ENCODE data around the gene IGFBP2. TPM values are rescaled to one million over a fixed set of nuclear protein-coding genes. Genes with fewer than 3 reads are reported as not detected.

Gene IGFBP2
- total and polyA plus RNA-seq, 2 of the 13 experiments (the other 11 are each of a cell fraction or from before 2014, with no cell fraction given): 2.0 to 5.8 TPM

DNA sequence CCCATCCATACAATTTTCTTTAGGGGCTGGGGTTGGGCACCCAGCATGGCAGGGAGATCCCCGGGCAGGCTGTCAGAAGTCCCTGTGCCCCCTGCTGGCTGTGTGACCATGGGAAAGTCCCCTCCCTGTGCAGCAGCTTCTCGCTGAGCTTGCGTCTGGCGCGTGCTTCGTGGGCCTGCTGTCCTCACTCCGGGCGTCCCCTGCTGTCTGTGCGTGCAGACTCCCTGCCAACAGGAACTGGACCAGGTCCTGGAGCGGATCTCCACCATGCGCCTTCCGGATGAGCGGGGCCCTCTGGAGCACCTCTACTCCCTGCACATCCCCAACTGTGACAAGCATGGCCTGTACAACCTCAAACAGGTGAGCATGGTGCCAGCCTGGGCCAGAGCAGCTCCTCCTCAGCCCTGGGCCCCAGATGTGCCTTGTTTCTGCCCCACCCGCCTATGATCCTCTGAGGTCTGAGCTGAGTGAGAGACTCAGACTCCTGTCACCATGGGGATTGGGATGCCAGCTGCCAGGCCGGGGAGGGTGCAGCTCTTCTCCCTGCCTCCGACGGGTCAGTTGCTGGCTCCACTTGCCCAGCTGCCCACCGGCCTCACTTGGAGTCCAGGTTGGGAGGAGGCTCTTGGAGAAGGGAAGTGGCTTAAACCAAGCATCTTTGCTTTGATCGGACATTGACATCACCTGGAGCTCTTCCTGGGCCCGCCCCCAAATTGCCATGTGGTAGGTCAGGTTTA, 28.6 kb downstream of the IGFBP2 start (continued):
- TF ChIP-seq, protein P1, sequence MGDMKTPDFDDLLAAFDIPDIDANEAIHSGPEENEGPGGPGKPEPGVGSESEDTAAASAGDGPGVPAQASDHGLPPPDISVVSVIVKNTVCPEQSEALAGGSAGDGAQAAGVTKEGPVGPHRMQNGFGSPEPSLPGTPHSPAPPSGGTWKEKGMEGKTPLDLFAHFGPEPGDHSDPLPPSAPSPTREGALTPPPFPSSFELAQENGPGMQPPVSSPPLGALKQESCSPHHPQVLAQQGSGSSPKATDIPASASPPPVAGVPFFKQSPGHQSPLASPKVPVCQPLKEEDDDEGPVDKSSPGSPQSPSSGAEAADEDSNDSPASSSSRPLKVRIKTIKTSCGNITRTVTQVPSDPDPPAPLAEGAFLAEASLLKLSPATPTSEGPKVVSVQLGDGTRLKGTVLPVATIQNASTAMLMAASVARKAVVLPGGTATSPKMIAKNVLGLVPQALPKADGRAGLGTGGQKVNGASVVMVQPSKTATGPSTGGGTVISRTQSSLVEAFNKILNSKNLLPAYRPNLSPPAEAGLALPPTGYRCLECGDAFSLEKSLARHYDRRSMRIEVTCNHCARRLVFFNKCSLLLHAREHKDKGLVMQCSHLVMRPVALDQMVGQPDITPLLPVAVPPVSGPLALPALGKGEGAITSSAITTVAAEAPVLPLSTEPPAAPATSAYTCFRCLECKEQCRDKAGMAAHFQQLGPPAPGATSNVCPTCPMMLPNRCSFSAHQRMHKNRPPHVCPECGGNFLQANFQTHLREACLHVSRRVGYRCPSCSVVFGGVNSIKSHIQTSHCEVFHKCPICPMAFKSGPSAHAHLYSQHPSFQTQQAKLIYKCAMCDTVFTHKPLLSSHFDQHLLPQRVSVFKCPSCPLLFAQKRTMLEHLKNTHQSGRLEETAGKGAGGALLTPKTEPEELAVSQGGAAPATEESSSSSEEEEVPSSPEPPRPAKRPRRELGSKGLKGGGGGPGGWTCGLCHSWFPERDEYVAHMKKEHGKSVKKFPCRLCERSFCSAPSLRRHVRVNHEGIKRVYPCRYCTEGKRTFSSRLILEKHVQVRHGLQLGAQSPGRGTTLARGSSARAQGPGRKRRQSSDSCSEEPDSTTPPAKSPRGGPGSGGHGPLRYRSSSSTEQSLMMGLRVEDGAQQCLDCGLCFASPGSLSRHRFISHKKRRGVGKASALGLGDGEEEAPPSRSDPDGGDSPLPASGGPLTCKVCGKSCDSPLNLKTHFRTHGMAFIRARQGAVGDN (CRISPR knock-in tag; IDR thresholded peaks at IDR 0.05): peak; percentile 72
- TF ChIP-seq FOXM1 (CRISPR knock-in tag; IDR thresholded peaks at IDR 0.05): no peak
- no peak for TF ChIP-seq ZNF354B (CRISPR knock-in tag; IDR thresholded peaks at IDR 0.05)
- no peak for TF ChIP-seq ARID2 (CRISPR knock-in tag; IDR thresholded peaks at IDR 0.05; ENCODE audit: borderline replicate concordance)
- TF ChIP-seq, protein P2, sequence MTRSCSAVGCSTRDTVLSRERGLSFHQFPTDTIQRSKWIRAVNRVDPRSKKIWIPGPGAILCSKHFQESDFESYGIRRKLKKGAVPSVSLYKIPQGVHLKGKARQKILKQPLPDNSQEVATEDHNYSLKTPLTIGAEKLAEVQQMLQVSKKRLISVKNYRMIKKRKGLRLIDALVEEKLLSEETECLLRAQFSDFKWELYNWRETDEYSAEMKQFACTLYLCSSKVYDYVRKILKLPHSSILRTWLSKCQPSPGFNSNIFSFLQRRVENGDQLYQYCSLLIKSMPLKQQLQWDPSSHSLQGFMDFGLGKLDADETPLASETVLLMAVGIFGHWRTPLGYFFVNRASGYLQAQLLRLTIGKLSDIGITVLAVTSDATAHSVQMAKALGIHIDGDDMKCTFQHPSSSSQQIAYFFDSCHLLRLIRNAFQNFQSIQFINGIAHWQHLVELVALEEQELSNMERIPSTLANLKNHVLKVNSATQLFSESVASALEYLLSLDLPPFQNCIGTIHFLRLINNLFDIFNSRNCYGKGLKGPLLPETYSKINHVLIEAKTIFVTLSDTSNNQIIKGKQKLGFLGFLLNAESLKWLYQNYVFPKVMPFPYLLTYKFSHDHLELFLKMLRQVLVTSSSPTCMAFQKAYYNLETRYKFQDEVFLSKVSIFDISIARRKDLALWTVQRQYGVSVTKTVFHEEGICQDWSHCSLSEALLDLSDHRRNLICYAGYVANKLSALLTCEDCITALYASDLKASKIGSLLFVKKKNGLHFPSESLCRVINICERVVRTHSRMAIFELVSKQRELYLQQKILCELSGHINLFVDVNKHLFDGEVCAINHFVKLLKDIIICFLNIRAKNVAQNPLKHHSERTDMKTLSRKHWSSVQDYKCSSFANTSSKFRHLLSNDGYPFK (CRISPR knock-in tag; IDR thresholded peaks at IDR 0.05; ENCODE audit: borderline replicate concordance): no peak
- TF ChIP-seq, protein P3, sequence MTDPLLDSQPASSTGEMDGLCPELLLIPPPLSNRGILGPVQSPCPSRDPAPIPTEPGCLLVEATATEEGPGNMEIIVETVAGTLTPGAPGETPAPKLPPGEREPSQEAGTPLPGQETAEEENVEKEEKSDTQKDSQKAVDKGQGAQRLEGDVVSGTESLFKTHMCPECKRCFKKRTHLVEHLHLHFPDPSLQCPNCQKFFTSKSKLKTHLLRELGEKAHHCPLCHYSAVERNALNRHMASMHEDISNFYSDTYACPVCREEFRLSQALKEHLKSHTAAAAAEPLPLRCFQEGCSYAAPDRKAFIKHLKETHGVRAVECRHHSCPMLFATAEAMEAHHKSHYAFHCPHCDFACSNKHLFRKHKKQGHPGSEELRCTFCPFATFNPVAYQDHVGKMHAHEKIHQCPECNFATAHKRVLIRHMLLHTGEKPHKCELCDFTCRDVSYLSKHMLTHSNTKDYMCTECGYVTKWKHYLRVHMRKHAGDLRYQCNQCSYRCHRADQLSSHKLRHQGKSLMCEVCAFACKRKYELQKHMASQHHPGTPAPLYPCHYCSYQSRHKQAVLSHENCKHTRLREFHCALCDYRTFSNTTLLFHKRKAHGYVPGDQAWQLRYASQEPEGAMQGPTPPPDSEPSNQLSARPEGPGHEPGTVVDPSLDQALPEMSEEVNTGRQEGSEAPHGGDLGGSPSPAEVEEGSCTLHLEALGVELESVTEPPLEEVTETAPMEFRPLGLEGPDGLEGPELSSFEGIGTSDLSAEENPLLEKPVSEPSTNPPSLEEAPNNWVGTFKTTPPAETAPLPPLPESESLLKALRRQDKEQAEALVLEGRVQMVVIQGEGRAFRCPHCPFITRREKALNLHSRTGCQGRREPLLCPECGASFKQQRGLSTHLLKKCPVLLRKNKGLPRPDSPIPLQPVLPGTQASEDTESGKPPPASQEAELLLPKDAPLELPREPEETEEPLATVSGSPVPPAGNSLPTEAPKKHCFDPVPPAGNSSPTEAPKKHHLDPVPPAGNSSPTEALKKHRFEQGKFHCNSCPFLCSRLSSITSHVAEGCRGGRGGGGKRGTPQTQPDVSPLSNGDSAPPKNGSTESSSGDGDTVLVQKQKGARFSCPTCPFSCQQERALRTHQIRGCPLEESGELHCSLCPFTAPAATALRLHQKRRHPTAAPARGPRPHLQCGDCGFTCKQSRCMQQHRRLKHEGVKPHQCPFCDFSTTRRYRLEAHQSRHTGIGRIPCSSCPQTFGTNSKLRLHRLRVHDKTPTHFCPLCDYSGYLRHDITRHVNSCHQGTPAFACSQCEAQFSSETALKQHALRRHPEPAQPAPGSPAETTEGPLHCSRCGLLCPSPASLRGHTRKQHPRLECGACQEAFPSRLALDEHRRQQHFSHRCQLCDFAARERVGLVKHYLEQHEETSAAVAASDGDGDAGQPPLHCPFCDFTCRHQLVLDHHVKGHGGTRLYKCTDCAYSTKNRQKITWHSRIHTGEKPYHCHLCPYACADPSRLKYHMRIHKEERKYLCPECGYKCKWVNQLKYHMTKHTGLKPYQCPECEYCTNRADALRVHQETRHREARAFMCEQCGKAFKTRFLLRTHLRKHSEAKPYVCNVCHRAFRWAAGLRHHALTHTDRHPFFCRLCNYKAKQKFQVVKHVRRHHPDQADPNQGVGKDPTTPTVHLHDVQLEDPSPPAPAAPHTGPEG (CRISPR knock-in tag; IDR thresholded peaks at IDR 0.05): no peak
- TF ChIP-seq SMAD9 (CRISPR knock-in tag; IDR thresholded peaks at IDR 0.05): no peak
- no peak for TF ChIP-seq FOXK2 (IDR thresholded peaks at IDR 0.05)
- no peak for TF ChIP-seq ZSCAN25 (CRISPR knock-in tag; IDR thresholded peaks at IDR 0.05)
- no peak for TF ChIP-seq SALL2 (CRISPR knock-in tag; IDR thresholded peaks at IDR 0.05)
- no peak for TF ChIP-seq ZNF660 (CRISPR knock-in tag; IDR thresholded peaks at IDR 0.05; ENCODE audit: borderline replicate concordance, low read depth)
- TF ChIP-seq TOE1 (CRISPR knock-in tag; IDR thresholded peaks at IDR 0.05): no peak
- TF ChIP-seq, protein P4, sequence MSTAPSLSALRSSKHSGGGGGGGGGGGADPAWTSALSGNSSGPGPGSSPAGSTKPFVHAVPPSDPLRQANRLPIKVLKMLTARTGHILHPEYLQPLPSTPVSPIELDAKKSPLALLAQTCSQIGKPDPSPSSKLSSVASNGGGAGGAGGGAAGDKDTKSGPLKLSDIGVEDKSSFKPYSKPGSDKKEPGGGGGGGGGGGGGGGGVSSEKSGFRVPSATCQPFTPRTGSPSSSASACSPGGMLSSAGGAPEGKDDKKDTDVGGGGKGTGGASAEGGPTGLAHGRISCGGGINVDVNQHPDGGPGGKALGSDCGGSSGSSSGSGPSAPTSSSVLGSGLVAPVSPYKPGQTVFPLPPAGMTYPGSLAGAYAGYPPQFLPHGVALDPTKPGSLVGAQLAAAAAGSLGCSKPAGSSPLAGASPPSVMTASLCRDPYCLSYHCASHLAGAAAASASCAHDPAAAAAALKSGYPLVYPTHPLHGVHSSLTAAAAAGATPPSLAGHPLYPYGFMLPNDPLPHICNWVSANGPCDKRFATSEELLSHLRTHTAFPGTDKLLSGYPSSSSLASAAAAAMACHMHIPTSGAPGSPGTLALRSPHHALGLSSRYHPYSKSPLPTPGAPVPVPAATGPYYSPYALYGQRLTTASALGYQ (CRISPR knock-in tag; IDR thresholded peaks at IDR 0.05): no peak
- no peak for TF ChIP-seq CEBPB (IDR thresholded peaks at IDR 0.05; ENCODE audit: borderline replicate concordance, low read depth, low read length)
